ENCODE data around the gene NOL4L.

- TF ChIP-seq CTCF (conservative IDR thresholded peaks at IDR 0.05) (0 out of 2 replicates have a peak, but pooled peaks have one; percentile 33), EZH2 (IDR thresholded peaks at IDR 0.05; ENCODE audit: low read depth) (no peak)
These were observed 147.6 kb downstream of the NOL4L start for GRCh38 chr20:32437391-32438074.
